RCC 7860 (cell line): ENCODE data around the gene UBE2J2.
"Not testable (repeated sequence)": the region's sequence is repeated elsewhere in the genome, so short reads cannot be mapped to it uniquely, and the experiment has no call there.

Experiments
- DNase-seq: peaks from one replicate; pipeline ENCODE4 v3.0.0-alpha.2; 2015; ENCODE audit warnings: low spot score
- FAIRE-seq: peaks from 2 replicates; lab custom pipeline; 2012; peaks lifted over from hg19 to GRCh38; lab: Jason Lieb, UNC

UBE2J2 gene

GRCh38 chr1:1273512-1274298 is at the start of gene UBE2J2:
TSS of gene UBE2J2 (minus strand) at chr1:1273854. CDS start at chr1:1267992, 5,862 bp downstream.
- FAIRE-seq (no peak), DNase-seq (peak; percentile 74)

DNA sequence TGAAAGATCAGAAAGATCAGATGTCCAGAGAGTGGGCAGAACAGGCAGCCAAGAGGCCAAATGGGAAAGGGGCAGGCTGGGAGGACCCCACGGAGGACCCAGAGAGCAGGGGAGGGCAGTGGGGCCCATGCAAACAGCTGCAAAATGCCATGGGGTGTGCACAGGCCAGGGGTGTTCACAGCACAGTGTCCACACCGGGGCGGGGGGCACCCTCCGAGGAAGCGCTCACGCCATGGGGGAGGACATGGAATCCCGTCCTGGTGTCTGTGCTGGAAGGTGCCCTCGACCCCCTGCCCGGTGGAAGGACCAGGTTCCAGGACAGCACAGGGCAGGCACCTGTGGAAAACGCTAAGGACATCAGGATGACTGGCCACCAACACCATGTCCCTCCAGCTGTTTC is 49.3 kb upstream of the UBE2J2 start:
- FAIRE-seq: no peak
- no peak for DNase-seq

DNA sequence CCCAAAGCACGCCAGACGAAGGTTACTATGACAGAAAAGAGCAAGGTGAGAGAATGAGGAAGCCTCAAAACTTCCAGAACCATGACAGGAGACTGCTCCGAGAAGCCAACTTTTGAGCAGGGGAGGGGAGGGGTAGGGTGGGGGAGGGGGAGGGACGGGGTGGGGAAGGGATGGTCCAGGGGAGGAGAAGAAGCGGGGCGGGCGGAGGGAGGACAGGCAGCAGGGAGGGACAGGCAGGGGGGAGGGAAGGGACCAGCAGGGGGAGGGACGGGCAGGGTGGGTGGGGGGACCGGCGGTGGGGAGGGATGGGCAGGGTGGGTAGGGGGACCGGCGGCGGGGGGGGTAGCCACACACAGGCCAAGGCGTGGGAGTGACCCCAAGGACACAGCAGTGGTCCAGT is 48.8 kb upstream of the UBE2J2 start:
- no peak for DNase-seq
- no peak for FAIRE-seq

DNA sequence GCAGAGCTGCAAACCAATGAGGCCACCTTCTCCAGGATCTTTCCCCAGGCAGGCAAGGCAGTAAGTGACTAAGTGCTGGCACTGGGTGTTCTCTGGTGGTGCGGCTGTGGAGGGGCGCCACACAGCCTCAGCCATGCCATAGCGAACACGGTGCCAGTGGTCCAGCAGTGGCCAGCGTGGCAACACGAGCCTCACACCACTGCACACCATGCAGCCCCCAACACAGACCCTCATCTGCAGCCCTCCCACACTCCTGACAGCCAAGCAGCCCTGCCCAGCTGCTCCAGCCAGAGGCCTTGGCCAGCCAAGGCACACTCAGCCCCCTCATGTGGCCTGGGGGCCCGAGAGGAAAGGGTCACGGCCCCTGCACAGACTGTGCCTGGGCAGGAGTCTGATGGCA is 47.8 kb upstream of the UBE2J2 start:
- DNase-seq (peak; percentile 34), FAIRE-seq (no peak)

GRCh38 chr1:1320666-1321448 is 47.2 kb upstream of the UBE2J2 start:
- FAIRE-seq: no peak

GRCh38 chr1:1319646-1319941 is 45.9 kb upstream of the UBE2J2 start:
- no peak for FAIRE-seq

More at GRCh38 chr1:1320666-1321448, 47.2 kb upstream of the UBE2J2 start:
- no peak for DNase-seq

GRCh38 chr1:1318777-1319645 is 45.4 kb upstream of the UBE2J2 start:
- DNase-seq (no peak), FAIRE-seq (no peak)

More at GRCh38 chr1:1319646-1319941, 45.9 kb upstream of the UBE2J2 start:
- no peak for DNase-seq

DNA sequence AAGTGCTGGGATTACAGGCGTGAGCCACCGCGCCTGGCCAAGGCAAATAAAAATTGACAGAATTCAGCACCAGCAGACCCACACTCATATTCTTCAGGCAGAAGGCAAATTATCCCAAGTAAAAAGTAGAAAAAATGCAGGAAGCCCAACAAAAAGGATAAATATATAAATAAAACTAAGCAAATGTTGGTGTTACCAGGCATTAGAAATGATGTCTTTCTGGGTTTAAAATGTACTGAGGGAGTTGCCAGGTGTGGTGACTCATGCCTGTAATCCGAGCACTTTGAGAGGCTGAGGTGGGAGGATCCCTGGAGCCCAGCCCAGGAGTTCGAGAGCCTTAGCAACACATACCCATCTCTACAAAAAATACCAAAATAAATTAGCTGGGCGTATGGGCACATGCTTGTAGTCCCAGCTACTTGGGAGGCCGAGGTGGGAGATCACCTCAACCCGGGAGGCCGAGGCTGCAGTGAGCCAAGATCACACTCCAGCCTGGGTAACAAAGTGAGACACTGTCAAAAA is 44.5 kb upstream of the UBE2J2 start:
- peak; percentile 93 for FAIRE-seq

DNA sequence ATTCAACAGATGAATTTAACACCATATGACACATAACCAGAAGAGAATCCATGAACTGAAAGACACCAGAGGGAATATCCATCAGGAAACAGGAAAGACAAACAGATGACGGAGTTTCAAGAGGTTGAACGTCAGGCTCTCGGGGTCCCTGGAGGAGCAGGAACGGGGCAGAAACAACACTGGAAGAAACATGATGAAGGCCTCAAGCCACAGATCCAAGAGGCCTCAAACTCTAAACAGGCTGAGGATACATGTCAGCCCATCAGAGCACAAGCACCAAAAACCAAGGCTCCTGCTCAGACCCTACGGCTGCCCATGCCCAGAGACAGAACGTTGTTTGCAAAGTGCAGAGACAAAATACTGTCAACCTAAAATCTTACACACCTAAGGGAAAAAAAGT is 43.8 kb upstream of the UBE2J2 start:
- no peak for FAIRE-seq
- no peak for DNase-seq

More for the DNA sequence above, 44.5 kb upstream of the UBE2J2 start:
- peak; percentile 87 for DNase-seq

DNA sequence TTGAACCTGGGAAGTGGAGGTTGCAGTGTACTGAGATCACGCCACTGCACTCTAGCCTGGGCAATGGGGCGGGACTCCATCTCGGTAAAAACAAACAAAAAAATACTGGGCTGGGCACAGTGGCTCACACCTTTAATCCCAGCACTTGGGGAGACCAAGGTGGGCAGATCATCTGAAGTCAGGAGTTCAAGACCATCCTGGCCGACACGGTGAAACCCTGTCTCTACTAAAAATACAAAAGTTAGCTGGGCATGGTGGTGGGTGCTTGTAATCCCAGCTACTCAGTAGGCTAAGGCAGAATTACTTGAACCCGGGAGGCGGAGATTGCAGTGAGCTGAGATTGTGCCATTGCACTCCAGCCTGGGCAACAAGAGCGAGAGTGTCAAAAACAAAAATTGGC is 42.5 kb upstream of the UBE2J2 start:
- not testable (repeated sequence) for DNase-seq, FAIRE-seq

GRCh38 chr1:1315435-1315954 is 41.8 kb upstream of the UBE2J2 start:
- FAIRE-seq: no peak

GRCh38 chr1:1314678-1315335 is 41.2 kb upstream of the UBE2J2 start:
- DNase-seq (no peak), FAIRE-seq (no peak)

More at GRCh38 chr1:1315435-1315954, 41.8 kb upstream of the UBE2J2 start:
- no peak for DNase-seq

GRCh38 chr1:1314237-1314586 is 40.6 kb upstream of the UBE2J2 start:
- DNase-seq: no peak
- FAIRE-seq: no peak

GRCh38 chr1:1313500-1314236 is 40.0 kb upstream of the UBE2J2 start:
- FAIRE-seq (no peak), DNase-seq (no peak)

DNA sequence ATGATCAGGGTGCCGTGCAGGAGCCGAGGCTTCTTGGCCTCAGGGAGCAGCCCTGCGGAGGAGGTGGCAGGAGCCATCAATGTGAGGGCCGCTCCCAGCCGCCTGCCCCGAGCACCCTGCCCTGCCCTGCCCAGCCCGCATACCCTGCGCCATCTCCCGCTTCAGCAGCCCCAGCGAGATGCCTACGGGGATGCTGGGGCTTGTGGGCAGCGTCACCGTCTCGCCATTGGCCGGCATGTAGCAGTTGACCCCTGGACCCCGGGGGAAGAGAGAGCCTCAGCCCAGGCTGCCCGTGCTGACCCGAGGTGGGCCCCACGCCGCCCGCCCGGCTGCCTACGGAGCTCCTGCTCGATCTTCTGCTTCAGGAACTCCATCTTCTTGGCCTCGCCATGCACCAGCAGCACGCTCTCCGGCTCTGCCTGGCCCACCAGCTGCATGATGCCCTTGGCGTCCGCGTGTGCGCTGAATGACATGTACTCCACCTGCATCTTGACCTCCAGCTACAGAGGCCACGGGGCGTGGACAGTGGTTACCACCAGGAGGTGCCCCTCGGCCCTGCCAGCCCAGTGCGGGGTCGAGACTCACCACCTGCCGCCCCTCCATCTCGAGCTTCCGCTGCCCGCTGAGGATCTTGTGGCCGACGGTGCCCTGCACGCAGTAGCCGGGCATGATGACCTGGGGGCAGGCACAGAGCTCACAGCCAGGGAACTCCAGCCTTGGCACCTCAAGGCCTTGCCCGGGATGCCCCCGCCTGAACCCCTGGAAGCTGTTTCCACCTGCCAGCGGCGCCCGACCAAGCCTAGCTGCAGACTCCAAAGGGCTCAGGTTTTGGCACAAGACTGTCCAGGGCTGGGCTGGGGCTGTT is 39.0 kb upstream of the UBE2J2 start:
- DNase-seq (no peak), FAIRE-seq (no peak)

DNA sequence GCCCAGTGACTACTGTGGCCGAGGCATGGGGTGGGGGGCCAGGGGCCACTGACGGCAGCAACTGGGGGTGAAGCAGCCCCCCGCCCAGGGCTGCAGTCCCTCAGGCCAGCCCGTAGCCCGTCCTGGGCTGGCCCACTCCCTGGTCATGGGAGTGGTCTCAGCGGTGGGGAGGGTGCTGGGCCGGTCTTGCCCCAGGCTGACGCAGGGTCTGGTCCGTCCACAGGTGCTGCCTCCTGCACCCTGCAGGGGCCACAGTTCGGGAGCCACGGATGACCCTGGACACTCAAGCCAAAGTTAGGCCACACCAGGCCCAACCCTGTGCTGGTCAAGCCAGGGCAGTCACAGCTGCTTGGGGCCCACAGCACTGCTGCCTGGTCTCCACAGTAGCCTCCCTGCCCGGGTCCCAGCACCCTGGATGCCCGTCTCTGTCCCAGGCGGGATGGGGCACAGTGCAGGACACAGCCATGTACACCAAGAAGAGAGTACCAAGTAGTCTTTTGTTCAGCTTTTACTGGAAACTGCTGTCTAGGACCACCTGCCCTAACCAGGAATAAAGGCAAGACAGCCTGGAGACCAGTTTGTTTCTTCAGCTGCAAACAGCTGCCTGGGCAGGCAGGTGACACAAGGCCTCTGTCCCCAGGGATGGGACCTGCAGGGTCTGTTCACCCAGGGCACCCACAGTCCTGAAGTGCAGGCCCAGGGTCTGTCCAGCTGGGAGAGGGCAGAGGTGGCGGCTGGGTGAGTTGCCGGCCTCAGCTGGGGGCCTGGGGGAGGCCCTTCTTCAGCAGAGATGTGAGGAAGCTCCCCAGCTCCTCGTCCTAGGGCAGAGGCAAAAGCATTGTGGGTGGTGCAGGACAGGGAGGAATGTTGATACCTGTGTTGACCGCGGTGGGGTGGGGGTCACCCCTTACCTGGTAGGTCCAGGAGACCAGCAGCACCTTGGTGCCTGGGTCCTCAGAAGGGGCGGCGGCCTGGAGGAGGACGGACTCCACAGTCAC is 37.8 kb upstream of the UBE2J2 start:
- FAIRE-seq (no peak), DNase-seq (no peak)

DNA sequence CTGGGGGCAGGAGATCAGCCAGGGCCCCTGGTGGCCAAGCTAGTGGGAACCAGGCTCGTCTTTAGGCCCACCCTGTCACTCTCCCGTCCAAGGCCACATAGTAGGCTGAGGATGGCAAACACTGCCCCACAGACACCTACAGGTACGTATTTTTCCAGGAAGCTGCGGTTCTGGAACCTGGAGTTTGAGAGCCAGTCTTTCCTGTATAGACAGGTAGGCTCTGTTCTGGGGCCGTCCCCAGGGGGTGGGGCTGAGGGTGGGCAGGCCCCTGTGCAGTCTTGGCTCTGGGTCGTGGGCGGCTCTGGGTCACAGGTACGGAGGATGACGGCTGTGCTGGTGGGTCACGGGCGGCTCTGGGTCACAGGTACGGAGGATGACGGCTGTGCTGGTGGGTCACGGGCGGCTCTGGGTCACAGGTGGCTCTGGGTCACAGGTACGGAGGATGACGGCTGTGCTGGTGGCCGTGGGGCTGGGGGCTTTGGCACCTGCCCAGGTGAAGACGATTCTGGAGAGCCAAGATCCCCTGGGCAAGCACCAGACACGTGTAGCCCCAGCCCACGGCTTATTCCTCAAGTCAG is 36.9 kb upstream of the UBE2J2 start:
- FAIRE-seq (no peak), DNase-seq (no peak)
